ENCODE results near the gene RSRP1. TPM values are rescaled to one million over a fixed set of nuclear protein-coding genes. Genes with fewer than 3 reads are reported as not detected.

Gene RSRP1
- total and polyA plus RNA-seq, 2 of the 13 experiments (the other 11 are each of a cell fraction or from before 2014, with no cell fraction given), result 43.9 to 52.8 TPM

- 0 out of 2 replicates have a peak, but pooled peaks have one; percentile 4 for TF ChIP-seq IRF9 (CRISPR knock-in tag; IDR thresholded peaks at IDR 0.05; ENCODE audit: borderline replicate concordance)
- TF ChIP-seq PHF21A (CRISPR knock-in tag; IDR thresholded peaks at IDR 0.05), result 0 out of 2 replicates have a peak, but pooled peaks have one; percentile 5
- TF ChIP-seq TAF15 (IDR thresholded peaks at IDR 0.05; ENCODE audit: low read depth, low read length, poor library complexity, severe bottlenecking), result peak; percentile 3
- TF ChIP-seq ZNF576 (CRISPR knock-in tag; IDR thresholded peaks at IDR 0.05), result 0 out of 2 replicates have a peak, but pooled peaks have one; percentile 6
- peak; percentile 13; the same call in 1 of the 2 replicates for TF ChIP-seq ZBTB34 (CRISPR knock-in tag; IDR thresholded peaks at IDR 0.05)
- TF ChIP-seq SMC3 (IDR thresholded peaks at IDR 0.05; ENCODE audit: low read length), result no peak
- TF ChIP-seq TP53 (CRISPR knock-in tag; conservative IDR thresholded peaks at IDR 0.05), result 0 out of 2 replicates have a peak, but pooled peaks have one; percentile 36
- TF ChIP-seq FOXO4 (CRISPR knock-in tag; conservative IDR thresholded peaks at IDR 0.05), result 0 out of 2 replicates have a peak, but pooled peaks have one; percentile 90
- TF ChIP-seq ZNF589 (CRISPR knock-in tag; conservative IDR thresholded peaks at IDR 0.05), result no peak
- no peak for TF ChIP-seq TFDP1 (CRISPR knock-in tag; IDR thresholded peaks at IDR 0.05; ENCODE audit: borderline replicate concordance)
- no peak for TF ChIP-seq NFE2 (CRISPR knock-in tag; IDR thresholded peaks at IDR 0.05)
- no peak; the same call in none of the 2 replicates for TF ChIP-seq TBX2 (CRISPR knock-in tag; IDR thresholded peaks at IDR 0.05; ENCODE audit: borderline replicate concordance)
- 0 out of 2 replicates have a peak, but pooled peaks have one; percentile 34 for TF ChIP-seq ZNF350 (CRISPR knock-in tag; IDR thresholded peaks at IDR 0.05; ENCODE audit: borderline replicate concordance, low read depth)
- 0 out of 2 replicates have a peak, but pooled peaks have one; percentile 28 for TF ChIP-seq ZNF790 (CRISPR knock-in tag; IDR thresholded peaks at IDR 0.05; ENCODE audit: borderline replicate concordance)
- 0 out of 2 replicates have a peak, but pooled peaks have one; percentile 16 for TF ChIP-seq ZNF276 (CRISPR knock-in tag; IDR thresholded peaks at IDR 0.05; ENCODE audit: low read depth)
- TF ChIP-seq ZNF609 (CRISPR knock-in tag; IDR thresholded peaks at IDR 0.05; ENCODE audit: borderline replicate concordance), result peak; percentile 29; the same call in 1 of the 2 replicates
These were observed 642 bp downstream of the RSRP1 start (continued) for GRCh38 chr1:25246600-25247023.
